SK-N-SH (cell line): ENCODE results near the gene MEGF8.

Experiments
- CHD2 ChIP-seq: fragments of 150-350 bp; IDR thresholded peaks from 2 replicates; pipeline ENCODE4 v1.6.1; 2018; ENCODE audit warnings: low read length; ENCODE audit not compliant: partially characterized antibody
- GATA2 ChIP-seq: sonication (generic); formaldehyde crosslinking; IDR thresholded peaks from 2 replicates; pipeline ENCODE4 v1.5.0; 2020; ENCODE audit warnings: mild to moderate bottlenecking, missing genetic modification reagents
- RCOR1 ChIP-seq: fragments of 150-350 bp; IDR thresholded peaks from 2 replicates; pipeline ENCODE4 v1.6.1; 2017; ENCODE audit warnings: antibody characterized with exemption, low read length
- TEAD4 ChIP-seq: IDR thresholded peaks from 2 replicates; pipeline ENCODE4 v1.4.0; 2012; ENCODE audit warnings: mild to moderate bottlenecking, borderline replicate concordance; ENCODE audit not compliant: insufficient read depth
- TF ChIP-seq, protein P1 (sequence below): fragments of 200-600 bp; sonication (generic); IDR thresholded peaks from 2 replicates; pipeline ENCODE4 v1.6.1; 2017; ENCODE audit warnings: antibody characterized with exemption, mild to moderate bottlenecking, moderate library complexity
- TF ChIP-seq, protein P2 (sequence below): IDR thresholded peaks from 2 replicates; pipeline ENCODE4 v1.4.0; 2012; ENCODE audit warnings: low read depth, borderline replicate concordance
- TF ChIP-seq, protein P3 (sequence below): IDR thresholded peaks from 2 replicates; pipeline ENCODE4; 2012

DNA sequence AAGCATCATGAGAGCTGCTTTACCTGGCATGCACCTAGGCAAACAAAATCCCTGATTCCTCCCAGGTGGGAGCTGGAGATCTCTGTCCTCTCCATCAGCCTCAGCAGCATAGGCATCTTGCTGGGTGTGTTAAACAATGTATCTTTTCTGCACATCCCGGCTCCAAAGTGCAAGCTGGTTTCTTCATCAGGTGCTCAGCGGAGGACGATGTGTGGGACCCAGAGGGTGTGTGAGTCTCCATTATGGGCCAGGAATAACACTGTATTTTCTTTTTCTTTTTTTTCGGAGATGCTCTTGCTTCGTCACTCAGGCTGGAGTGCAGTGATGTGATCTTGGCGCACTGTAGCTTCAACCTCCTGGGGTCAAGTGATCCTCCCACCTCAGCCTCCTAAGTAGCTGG lies 54.7 kb downstream of the MEGF8 start:
- TF ChIP-seq GATA2 (CRISPR knock-in tag) (no peak), TEAD4 (no peak), RCOR1 (no peak), CHD2 (no peak)
- TF ChIP-seq, protein P1, sequence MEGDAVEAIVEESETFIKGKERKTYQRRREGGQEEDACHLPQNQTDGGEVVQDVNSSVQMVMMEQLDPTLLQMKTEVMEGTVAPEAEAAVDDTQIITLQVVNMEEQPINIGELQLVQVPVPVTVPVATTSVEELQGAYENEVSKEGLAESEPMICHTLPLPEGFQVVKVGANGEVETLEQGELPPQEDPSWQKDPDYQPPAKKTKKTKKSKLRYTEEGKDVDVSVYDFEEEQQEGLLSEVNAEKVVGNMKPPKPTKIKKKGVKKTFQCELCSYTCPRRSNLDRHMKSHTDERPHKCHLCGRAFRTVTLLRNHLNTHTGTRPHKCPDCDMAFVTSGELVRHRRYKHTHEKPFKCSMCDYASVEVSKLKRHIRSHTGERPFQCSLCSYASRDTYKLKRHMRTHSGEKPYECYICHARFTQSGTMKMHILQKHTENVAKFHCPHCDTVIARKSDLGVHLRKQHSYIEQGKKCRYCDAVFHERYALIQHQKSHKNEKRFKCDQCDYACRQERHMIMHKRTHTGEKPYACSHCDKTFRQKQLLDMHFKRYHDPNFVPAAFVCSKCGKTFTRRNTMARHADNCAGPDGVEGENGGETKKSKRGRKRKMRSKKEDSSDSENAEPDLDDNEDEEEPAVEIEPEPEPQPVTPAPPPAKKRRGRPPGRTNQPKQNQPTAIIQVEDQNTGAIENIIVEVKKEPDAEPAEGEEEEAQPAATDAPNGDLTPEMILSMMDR: no peak
- TF ChIP-seq, protein P2, sequence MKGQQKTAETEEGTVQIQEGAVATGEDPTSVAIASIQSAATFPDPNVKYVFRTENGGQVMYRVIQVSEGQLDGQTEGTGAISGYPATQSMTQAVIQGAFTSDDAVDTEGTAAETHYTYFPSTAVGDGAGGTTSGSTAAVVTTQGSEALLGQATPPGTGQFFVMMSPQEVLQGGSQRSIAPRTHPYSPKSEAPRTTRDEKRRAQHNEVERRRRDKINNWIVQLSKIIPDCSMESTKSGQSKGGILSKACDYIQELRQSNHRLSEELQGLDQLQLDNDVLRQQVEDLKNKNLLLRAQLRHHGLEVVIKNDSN: no peak
- TF ChIP-seq, protein P3, sequence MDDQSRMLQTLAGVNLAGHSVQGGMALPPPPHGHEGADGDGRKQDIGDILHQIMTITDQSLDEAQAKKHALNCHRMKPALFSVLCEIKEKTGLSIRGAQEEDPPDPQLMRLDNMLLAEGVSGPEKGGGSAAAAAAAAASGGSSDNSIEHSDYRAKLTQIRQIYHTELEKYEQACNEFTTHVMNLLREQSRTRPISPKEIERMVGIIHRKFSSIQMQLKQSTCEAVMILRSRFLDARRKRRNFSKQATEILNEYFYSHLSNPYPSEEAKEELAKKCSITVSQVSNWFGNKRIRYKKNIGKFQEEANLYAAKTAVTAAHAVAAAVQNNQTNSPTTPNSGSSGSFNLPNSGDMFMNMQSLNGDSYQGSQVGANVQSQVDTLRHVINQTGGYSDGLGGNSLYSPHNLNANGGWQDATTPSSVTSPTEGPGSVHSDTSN: no peak
